Breast epithelium (tissue), 4 donors: ENCODE data around the gene REELD1. TPM values are rescaled to one million over a fixed set of nuclear protein-coding genes. Genes with fewer than 3 reads are reported as not detected.

Experiments
- DNase-seq, 2 donors: peaks; one replicate each; pipeline ENCODE4 v3.0.0-alpha.2; 2019; ENCODE audit warnings: low spot score in 2 of 2
- H3K27ac ChIP-seq, 2 donors: fragments of 200-600 bp; sonication (generic) in 1 of 2; one replicate each; pipeline ENCODE4 v1.5.1; 2016 to 2019; ENCODE audit warnings: mild to moderate bottlenecking in 1 of 2
- H3K27me3 ChIP-seq, 2 donors: fragments of 200-600 bp; sonication (generic) in 1 of 2; one replicate each; pipeline versions ENCODE4 v1.5.1 to v1.6.0; 2017 to 2019; ENCODE audit warnings: control low read depth in 1 of 2, mild to moderate bottlenecking in 1 of 2
- H3K36me3 ChIP-seq: fragments of 200-600 bp; one replicate; pipeline ENCODE4 v1.5.1; 2019
- H3K4me1 ChIP-seq, 2 donors: fragments of 200-600 bp; sonication (generic); one replicate each; pipeline ENCODE4 v1.5.1; 2016 to 2019; ENCODE audit warnings: control low read depth in 1 of 2
- H3K4me3 ChIP-seq, 3 donors: fragments of 200-600 bp; sonication (generic); 1 replicate in 2 of 3; 2 replicates in 1 of 3; pipeline ENCODE4 v1.5.1; 2016 to 2019; ENCODE audit warnings: mild to moderate bottlenecking in 3 of 3, moderate library complexity in 2 of 3
- H3K9me3 ChIP-seq, 2 donors: fragments of 200-600 bp; sonication (generic) in 1 of 2; one replicate each; pipeline ENCODE4 v1.5.1; 2016 to 2019; ENCODE audit warnings: control low read depth in 1 of 2
- POLR2A ChIP-seq: fragments of 450-650 bp; IDR thresholded peaks from one replicate; pipeline ENCODE4 v1.6.1; 2016; ENCODE audit warnings: antibody characterized with exemption, mild to moderate bottlenecking, moderate library complexity
- POLR2AphosphoS5 ChIP-seq, 3 donors: sonication (generic); formaldehyde crosslinking; IDR thresholded peaks; one replicate each; pipeline ENCODE4 v1.6.1; 2017; ENCODE audit warnings: antibody characterized with exemption in 3 of 3
- intact Hi-C: fragments of 100-400 bp; cut with DNase I; formaldehyde crosslinking; loops from one replicate; pipeline ENCODE4 v1.15.1; 2023; ENCODE audit warnings: low total_unique reads
- total RNA-seq, 3 donors: library from RNA; depleted of rRNA; stranded (reverse); fragments of >200 nt; gene quantifications; one replicate each; pipeline ENCODE4 v1.1.0, GENCODE V29; 2016
- TF ChIP-seq, protein P1 (sequence below), 3 donors: fragments of 450-650 bp; IDR thresholded peaks; one replicate each; pipeline ENCODE4 v1.5.1; 2016 to 2017; ENCODE audit warnings: antibody characterized with exemption in 3 of 3, mild to moderate bottlenecking in 3 of 3, moderate library complexity in 3 of 3

REELD1 gene
- total RNA-seq, 3 donors from 2014 or later = 0.73 to 1.3 (median 0.98) TPM

DNA sequence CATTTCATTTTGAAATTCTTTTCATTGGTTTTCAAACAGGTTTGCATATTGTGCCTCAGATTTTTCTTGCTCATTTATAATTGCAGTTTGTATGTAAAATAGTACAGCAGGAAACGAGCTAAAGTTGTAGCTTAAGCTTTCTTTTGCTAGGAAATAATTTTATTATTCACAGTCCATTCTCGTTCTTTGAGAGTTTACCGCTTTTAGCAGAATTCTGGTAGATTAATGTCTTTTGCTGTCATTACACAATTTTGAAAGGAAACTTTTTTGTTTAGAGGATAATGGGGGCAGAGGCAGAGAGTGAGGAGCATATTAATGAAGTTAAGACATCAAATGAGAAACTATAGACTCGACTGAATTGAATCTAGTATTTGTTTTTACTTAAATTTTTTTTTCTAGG lies 28.3 kb upstream of the REELD1 start:
- DNase-seq = no peak
- Histone ChIP-seq H3K9me3 (no peaks in the 10 kb centered on the region), H3K27ac (no peak overlapping the region), H3K4me1 (no peaks in the 10 kb centered on the region), H3K4me3 (no peak overlapping the region), H3K27me3 (no peaks in the 10 kb centered on the region), H3K36me3 (peaks cover 7% of the 10 kb centered on the region)
- TF ChIP-seq, protein P1, sequence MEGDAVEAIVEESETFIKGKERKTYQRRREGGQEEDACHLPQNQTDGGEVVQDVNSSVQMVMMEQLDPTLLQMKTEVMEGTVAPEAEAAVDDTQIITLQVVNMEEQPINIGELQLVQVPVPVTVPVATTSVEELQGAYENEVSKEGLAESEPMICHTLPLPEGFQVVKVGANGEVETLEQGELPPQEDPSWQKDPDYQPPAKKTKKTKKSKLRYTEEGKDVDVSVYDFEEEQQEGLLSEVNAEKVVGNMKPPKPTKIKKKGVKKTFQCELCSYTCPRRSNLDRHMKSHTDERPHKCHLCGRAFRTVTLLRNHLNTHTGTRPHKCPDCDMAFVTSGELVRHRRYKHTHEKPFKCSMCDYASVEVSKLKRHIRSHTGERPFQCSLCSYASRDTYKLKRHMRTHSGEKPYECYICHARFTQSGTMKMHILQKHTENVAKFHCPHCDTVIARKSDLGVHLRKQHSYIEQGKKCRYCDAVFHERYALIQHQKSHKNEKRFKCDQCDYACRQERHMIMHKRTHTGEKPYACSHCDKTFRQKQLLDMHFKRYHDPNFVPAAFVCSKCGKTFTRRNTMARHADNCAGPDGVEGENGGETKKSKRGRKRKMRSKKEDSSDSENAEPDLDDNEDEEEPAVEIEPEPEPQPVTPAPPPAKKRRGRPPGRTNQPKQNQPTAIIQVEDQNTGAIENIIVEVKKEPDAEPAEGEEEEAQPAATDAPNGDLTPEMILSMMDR (IDR thresholded peaks at IDR 0.05) = no peak
- TF ChIP-seq POLR2AphosphoS5 (IDR thresholded peaks at IDR 0.05) (no peak), POLR2A (no peak)
- intact Hi-C loops = no loop called here

DNA sequence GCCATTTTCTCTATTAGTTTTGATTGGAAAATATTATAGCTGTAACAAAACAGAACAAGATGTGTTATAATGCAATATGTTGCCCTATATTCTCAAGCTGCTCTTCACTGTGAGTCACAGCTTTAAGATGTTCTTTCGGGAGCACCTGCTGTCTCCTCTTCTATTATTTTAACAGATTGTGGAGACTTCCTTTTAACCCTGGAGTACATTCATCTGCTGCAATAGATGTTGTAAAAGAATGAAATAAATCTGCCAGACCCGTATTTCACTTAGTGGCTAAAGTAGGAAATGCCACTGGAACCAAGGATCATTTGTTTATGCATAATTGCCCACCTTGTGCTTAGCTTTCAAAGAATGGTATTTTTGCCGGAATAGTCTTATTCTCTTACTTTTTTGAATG lies 27.7 kb upstream of the REELD1 start:
- intact Hi-C loops = no loop called here
- DNase-seq = no peak
- no peak for TF ChIP-seq POLR2A
- no peak for TF ChIP-seq POLR2AphosphoS5 (IDR thresholded peaks at IDR 0.05)
- TF ChIP-seq, protein P1 (IDR thresholded peaks at IDR 0.05) = no peak
- Histone ChIP-seq H3K9me3 (no peaks in the 10 kb centered on the region), H3K4me3 (no peak overlapping the region), H3K36me3 (peaks cover 7% of the 10 kb centered on the region), H3K4me1 (no peaks in the 10 kb centered on the region), H3K27me3 (no peaks in the 10 kb centered on the region), H3K27ac (no peak overlapping the region)

DNA sequence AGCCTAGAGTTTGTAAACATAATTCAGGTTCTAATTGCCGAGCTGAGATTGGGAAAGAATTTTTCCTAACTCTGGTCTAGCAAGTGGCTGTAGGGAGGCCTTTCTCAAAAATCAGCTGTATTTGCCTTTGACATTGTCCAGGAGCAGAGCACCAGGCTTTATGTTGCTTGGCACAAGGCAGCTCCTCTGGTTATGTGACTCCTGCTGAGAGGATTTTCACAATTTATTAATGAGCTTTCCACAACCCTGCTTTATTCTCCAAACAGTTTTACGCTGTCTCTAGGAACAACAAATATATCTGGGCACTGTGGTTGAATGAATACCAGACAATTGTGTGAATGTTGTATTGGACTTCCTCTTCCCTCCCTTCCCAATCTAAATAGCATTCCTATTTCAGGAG lies 23.9 kb upstream of the REELD1 start:
- intact Hi-C loops = no loop called here
- H3K36me3 ChIP-seq = peaks cover 7% of the 10 kb centered on the region

DNA sequence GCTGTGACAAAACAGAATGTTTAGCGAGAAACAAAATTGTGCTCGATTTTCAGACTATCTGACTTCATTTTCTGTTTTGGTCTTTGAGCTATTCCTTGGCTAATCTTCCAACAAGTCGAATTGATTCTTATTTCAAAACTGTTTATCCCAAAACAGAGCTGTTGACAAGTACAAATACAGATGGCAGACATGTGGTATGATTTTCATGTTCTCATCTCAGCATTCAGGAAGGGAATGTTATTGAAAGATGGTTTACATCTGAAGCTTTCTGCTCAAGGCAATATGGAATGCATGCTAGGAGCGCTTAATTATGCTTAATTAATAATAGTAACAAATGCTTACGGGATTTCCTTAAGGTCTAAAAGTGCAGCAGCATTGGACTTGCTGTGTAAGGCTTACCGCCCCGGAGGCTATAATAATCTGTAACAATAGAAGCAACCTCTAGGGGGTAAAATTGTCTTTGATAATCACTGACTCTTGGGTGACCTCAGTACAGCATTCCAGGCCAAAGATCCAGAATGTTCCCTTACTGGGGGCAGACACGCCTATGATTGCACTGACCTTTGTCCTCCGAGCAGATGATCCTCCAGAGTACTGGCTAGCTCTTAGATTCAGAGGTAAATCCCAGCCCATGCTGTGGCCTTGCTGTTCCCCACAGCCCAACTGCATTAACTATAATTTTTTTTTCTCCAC lies 22.4 kb upstream of the REELD1 start:
- Histone ChIP-seq H3K9me3 (no peaks in the 10 kb centered on the region), H3K4me3 (no peak overlapping the region), H3K27ac (peak overlapping the region; percentile 23 to 45), H3K4me1 (no peaks in the 10 kb centered on the region), H3K27me3 (no peaks in the 10 kb centered on the region), H3K36me3 (peaks cover 7% of the 10 kb centered on the region)
- intact Hi-C loops = loop anchor here (1.0 kb wide), 1 partner anchor 9 kb away; no protein-coding TSS in a partner anchor
- DNase-seq = no peak
- TF ChIP-seq POLR2A = no peak
- peak in 1 of 3 donors; percentile 25 for TF ChIP-seq POLR2AphosphoS5 (IDR thresholded peaks at IDR 0.05)
- TF ChIP-seq, protein P1 (IDR thresholded peaks at IDR 0.05) = peak in 1 of 3 donors; percentile 35

More for the DNA sequence above, 23.9 kb upstream of the REELD1 start:
- Histone ChIP-seq H3K27ac (no peak overlapping the region), H3K4me1 (no peaks in the 10 kb centered on the region), H3K4me3 (no peak overlapping the region), H3K27me3 (no peaks in the 10 kb centered on the region), H3K9me3 (no peaks in the 10 kb centered on the region)
- no peak for DNase-seq
- TF ChIP-seq, protein P1 (IDR thresholded peaks at IDR 0.05) = no peak
- no peak for TF ChIP-seq POLR2AphosphoS5 (IDR thresholded peaks at IDR 0.05)
- TF ChIP-seq POLR2A = no peak

DNA sequence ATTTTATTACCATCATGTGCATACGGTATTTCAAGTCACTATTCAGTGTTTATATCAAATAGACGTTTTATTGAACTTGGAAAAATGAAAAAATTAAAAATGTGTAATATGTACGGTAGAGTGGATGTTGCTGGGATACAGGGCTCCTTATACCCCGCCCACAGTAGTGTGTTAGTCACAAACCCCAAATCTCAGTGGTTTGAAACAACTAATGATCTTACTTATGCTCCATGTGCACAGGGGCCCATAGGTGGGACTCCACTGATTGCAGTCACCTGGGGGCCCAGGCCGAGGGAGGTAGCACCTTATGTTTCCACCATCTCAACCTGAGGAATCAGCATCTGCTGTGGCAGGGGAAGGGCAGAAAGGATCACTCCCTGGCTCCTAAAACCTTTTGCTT lies 20.7 kb upstream of the REELD1 start:
- intact Hi-C loops = no loop called here
- H3K27me3 ChIP-seq = no peaks in the 10 kb centered on the region
- no peak for DNase-seq
- no peak overlapping the region for H3K27ac ChIP-seq
- no peak for TF ChIP-seq POLR2A
- H3K9me3 ChIP-seq = no peaks in the 10 kb centered on the region
- peaks cover 7% of the 10 kb centered on the region for H3K36me3 ChIP-seq
- no peak overlapping the region for H3K4me3 ChIP-seq
- H3K4me1 ChIP-seq = no peaks in the 10 kb centered on the region
